LNCAP (cell line): ENCODE data around the gene HEXIM1.

ENCODE experiments used
- TF ChIP-seq, protein P1 (sequence below): fragments of 450-650 bp; IDR thresholded peaks from 2 replicates; pipeline ENCODE4 v1.5.1; 2017; ENCODE audit warnings: mild to moderate bottlenecking

The HEXIM1 gene

DNA sequence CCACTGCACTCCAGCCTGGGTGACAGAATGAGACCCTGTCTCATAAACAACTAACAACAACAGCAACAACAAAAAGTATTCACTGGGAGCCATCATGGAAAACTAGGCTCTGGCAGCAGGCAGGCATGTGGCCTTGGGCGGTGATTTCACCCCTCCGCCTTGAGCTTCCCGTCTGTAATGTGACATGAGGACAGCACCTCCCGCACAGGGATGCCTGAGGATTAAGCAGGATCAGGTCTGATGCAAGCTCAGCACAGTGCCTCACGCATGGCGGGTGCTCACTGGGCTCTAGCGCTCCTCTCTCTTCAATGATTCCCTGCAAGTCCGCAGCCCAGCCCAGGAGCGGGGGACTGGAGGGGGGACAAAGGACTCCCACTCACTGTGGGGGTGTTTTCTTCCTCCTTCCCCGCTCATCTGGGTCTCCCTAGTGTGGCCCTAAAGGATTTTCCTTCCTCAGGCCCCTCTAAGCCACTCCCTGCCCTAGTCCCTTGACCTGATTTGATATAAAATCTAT lies 18.8 kb upstream of the HEXIM1 start:
- TF ChIP-seq, protein P1, sequence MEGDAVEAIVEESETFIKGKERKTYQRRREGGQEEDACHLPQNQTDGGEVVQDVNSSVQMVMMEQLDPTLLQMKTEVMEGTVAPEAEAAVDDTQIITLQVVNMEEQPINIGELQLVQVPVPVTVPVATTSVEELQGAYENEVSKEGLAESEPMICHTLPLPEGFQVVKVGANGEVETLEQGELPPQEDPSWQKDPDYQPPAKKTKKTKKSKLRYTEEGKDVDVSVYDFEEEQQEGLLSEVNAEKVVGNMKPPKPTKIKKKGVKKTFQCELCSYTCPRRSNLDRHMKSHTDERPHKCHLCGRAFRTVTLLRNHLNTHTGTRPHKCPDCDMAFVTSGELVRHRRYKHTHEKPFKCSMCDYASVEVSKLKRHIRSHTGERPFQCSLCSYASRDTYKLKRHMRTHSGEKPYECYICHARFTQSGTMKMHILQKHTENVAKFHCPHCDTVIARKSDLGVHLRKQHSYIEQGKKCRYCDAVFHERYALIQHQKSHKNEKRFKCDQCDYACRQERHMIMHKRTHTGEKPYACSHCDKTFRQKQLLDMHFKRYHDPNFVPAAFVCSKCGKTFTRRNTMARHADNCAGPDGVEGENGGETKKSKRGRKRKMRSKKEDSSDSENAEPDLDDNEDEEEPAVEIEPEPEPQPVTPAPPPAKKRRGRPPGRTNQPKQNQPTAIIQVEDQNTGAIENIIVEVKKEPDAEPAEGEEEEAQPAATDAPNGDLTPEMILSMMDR = no peak

DNA sequence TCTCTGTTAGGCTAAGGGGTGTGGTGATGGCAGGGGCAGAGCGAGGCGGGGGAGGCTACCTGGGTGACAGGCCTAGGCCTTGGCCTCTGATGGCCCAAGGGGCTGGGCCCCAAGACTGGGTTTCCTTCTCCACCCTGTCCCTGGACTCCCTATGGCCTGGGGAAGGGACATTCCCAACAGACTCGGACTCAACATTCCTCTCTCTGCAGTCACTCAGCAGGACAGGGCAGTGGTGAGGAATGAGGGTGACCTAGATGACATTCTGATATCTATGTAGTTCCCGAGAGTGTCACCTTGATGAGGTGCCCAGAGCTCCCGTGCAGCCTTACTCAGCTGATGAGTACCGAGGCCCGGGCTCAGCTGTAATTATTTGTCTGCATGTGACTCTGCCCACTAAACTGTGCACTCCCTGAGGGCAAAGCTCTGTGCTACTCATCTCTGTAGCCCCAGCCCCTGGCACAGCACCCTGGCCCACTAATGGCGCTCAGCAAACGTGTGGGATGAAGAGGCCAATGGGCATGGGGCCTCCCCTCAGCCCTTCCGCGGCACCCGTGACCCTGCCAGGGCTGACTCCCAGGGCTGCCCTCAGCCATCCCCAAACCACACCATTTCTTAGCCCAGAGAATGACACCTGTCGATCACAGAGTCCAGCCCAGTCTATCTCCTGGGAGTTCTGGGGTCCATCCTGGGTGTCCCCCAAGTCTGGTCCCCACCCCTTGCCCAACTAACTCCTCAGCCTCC lies 18.2 kb upstream of the HEXIM1 start:
- TF ChIP-seq, protein P1 = no peak

DNA sequence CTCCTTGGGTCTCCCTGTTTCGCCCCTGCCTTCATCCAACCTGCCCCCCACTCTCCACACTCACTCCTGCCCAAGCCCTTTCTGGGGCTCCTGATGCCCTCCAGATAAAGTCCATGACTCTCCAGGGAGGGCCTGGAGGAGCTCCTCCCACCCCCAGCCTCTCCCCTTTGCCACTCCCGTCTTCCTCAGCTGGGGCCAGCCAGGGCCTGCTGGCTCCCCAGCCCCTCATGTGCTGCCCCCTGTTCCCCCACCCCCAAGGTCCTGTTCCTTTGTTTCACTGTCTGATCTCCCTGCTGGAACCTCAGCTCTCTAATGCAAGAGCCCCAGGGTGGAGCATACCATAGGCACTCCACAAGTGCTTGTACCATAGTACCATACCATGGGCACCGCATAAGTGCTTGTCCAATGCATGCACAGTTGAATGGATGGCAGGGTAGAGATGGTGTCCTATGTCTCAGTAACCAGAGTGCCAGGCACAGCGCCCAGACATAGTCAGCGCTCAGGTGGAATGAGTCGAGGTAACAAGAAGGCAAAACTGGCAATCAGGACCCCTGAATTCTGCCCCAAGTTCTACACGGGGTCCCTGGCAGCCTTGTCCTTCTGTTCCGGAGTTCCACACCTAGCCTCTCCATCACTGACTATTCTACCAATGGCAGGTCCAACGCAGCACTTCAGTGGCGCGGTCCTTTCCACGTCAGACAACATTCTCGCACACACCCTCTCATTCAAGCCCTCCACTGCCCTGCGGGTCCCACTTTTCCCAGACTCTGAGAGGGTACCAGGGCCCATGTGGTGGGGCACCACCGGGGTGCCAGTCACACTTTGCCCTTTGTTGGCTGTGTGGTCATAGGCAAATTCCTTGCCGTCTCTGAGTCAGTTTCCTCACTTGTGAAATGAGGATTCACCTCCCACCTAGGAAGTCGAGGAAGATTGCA lies 17.3 kb upstream of the HEXIM1 start:
- TF ChIP-seq, protein P1 = no peak

DNA sequence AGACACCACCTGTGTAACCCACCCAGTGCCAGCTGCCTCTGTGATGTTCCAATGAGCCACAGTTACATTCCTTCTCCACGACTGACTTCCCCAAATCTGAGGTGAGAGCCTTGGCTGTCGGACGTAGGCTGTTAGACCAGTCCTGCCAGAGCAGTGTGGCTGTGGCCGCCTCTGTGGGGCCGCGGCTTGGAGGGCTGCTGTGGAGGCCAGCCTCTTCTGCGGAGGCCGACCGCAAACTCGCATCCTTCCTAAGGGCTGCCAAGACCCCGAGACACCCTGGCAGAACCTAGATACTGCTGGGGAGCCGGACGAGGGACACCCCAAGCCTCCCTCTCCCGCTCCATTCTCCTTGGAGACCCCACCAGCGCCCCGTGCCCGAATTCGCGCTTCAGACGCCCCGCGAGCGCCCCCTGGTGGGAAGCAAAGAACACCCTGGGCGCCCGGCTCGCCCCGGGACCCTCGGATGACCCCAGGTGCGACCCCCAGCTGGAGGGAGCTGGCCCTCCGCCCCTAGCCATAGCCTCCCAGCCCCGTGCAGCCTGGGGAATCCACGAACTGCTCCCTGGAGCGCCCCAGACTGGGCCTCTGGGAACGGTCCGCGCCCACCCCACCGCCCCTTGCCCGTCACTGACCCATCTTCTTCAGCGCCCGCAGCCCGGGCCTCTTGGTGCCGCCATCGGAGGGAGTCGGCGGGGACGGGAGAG lies 16.5 kb upstream of the HEXIM1 start:
- TF ChIP-seq, protein P1 = peak; percentile 97

DNA sequence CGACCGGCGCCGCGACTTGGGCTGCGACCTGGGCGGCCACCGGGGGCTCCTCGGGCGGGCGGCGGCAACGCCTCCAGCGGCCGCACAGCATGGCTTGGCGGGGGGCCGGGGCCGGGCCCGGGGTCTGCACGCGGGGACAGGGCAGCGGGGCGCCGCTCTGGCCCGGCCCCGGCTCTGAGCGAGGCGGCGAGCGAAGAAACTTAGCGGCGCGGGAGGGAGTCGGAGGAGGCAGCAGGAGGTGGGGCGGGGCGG lies 16.0 kb upstream of the HEXIM1 start, which contains the start of gene PLCD3:
PLCD3 (minus strand) TSS at position 196 of the 252 bp plus-strand sequence; CDS start at position 91, 105 bp downstream.
- TF ChIP-seq, protein P1 = no peak

DNA sequence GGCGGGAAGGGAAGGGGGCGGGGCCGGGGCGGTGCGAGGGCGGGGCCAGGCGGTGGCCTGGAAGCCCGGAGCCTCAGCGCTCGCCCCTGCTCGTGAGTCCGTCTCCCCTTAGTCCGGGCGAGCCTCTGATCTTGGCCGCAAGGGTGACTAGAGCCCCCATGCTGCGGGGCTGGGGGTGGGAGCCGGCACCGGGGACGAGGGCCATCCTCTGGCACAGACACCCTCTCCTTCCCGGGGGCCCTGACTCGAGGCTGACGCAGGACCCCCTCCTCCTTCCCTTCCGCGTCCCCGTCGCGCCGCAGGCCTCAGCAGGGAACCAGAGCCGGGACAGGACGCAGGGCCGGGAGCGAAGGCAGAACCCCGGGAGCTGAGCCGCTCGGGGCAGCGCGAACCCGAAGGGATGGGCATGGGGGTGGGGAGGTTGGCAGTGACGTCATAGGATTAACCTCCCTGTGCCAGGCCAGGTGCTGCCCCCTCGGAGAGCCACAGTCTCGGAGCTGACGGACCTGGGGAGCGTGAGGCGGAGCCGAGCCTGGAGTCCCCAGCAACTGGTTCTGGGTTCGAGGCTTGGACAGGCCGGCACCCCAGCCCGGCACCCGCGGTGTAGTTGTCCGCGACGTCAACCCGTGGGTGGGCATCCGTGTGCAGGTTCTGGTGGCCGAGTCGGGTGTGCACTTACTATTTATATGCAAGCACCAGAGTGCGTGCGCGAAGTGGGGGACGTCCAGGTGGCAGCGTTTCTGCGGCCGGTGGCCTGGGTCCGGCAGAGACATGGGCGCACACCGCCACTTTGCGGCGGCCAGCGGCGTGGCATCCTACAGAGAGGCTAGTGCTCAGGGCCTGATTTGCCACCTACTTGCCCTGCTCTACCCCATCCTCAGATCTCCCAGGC lies 15.5 kb upstream of the HEXIM1 start:
- TF ChIP-seq, protein P1 = peak; percentile 84
